Bronchial smooth muscle cell (primary cell): ENCODE results near the gene RPUSD4. TPM values are rescaled to one million over a fixed set of nuclear protein-coding genes. Genes with fewer than 3 reads are reported as not detected.

Experiments used
- total RNA-seq: library from RNA; depleted of rRNA; stranded (reverse); fragments of >200 nt; gene quantifications from 2 replicates; pipeline ENCODE4 v1.2.1, GENCODE V29; 2014

The RPUSD4 gene
- total RNA-seq, result 34.5 and 48.0 TPM in 2 replicates

GRCh38 chr11:126211236-126212088 lies at the start of gene RPUSD4, which contains the start of gene FAM118B:
Gene RPUSD4 (minus strand): TSS chr11:126211650. CDS start chr11:126211638, 12 bp downstream.
Gene FAM118B (plus strand): TSS chr11:126211782. CDS start chr11:126235002, 23,220 bp downstream.

Other genes with a start within 250 kb of the RPUSD4 start
- 4.9 and 31.2 TPM in 2 replicates for gene CDON, start 148.8 kb downstream of the RPUSD4 start, total RNA-seq
- gene FAM118B, start 132 bp upstream of the RPUSD4 start, total RNA-seq, result 15.1 and 15.6 TPM in 2 replicates
- 43.5 and 59.8 TPM in 2 replicates for gene SRPRA, start 57.2 kb upstream of the RPUSD4 start, total RNA-seq
- gene FOXRED1, start 57.5 kb upstream of the RPUSD4 start, total RNA-seq, result 11.8 and 13.7 TPM in 2 replicates
- 2.3 and 3.2 TPM in 2 replicates for gene TIRAP, start 71.4 kb upstream of the RPUSD4 start, total RNA-seq
- 9.5 and 9.9 TPM in 2 replicates for gene DCPS, start 92.4 kb upstream of the RPUSD4 start, total RNA-seq
- gene ST3GAL4, start 144.0 kb upstream of the RPUSD4 start, total RNA-seq, result 30.3 and 64.6 TPM in 2 replicates